ENCODE data around the gene EIF5. TPM values are rescaled to one million over a fixed set of nuclear protein-coding genes. Genes with fewer than 3 reads are reported as not detected.

EIF5 gene
- total RNA-seq, 1 experiment from 2014 or later: 180 TPM

GRCh38 chr14:103361867-103362266 lies 27.8 kb downstream of the EIF5 start:
- peaks cover 10% of the 10 kb centered on the region for H3K4me1 ChIP-seq (ENCODE audit: low read length)
- H3K27ac ChIP-seq (ENCODE audit: low read length): no peak overlapping the region
- H3K79me2 ChIP-seq (ENCODE audit: low read length): no peaks in the 10 kb centered on the region
- H3K4me2 ChIP-seq (ENCODE audit: low read depth, low read length, poor library complexity, severe bottlenecking): no peak overlapping the region
- peaks cover 6% of the 10 kb centered on the region; the same call in 1 of the 2 replicates for H3K9me3 ChIP-seq (ENCODE audit: low read length)
- no peaks in the 10 kb centered on the region for H3K9me2 ChIP-seq (replicated peaks; ENCODE audit: insufficient read depth, low read length)
- no peak overlapping the region for H3K4me3 ChIP-seq (ENCODE audit: low read length)
- H3K27me3 ChIP-seq (ENCODE audit: low read length): no peaks in the 10 kb centered on the region
- no peak overlapping the region for H2AFZ ChIP-seq (ENCODE audit: low read length)
- H4K20me1 ChIP-seq (ENCODE audit: insufficient read depth, low read depth, low read length): no peaks in the 10 kb centered on the region
- no peaks in the 10 kb centered on the region for H3K36me3 ChIP-seq (ENCODE audit: insufficient read depth, low read length)
- H3K9ac ChIP-seq (ENCODE audit: low read length): no peak overlapping the region
- no peak for DNase-seq

- peaks cover 10% of the 10 kb centered on the region for H3K4me1 ChIP-seq (ENCODE audit: low read length)
- H3K4me2 ChIP-seq (ENCODE audit: low read depth, low read length, poor library complexity, severe bottlenecking): no peak overlapping the region
- no peak for DNase-seq
Measured at GRCh38 chr14:103362780-103363179, 28.7 kb downstream of the EIF5 start.

GRCh38 chr14:103366741-103367140 lies 32.7 kb downstream of the EIF5 start:
- Histone ChIP-seq H2AFZ (ENCODE audit: low read length) (no peak overlapping the region), H3K79me2 (ENCODE audit: low read length) (no peaks in the 10 kb centered on the region), H3K27me3 (ENCODE audit: low read length) (no peaks in the 10 kb centered on the region), H3K9me2 (replicated peaks; ENCODE audit: insufficient read depth, low read length) (no peaks in the 10 kb centered on the region), H3K27ac (ENCODE audit: low read length) (no peak overlapping the region), H3K4me3 (ENCODE audit: low read length) (no peak overlapping the region), H3K4me1 (ENCODE audit: low read length) (peaks cover 3% of the 10 kb centered on the region; the same call in 1 of the 2 replicates), H3K4me2 (ENCODE audit: low read depth, low read length, poor library complexity, severe bottlenecking) (no peak overlapping the region), H3K9ac (ENCODE audit: low read length) (no peak overlapping the region), H3K9me3 (ENCODE audit: low read length) (peaks cover 6% of the 10 kb centered on the region; the same call in 1 of the 2 replicates), H3K36me3 (ENCODE audit: insufficient read depth, low read length) (no peaks in the 10 kb centered on the region), H4K20me1 (ENCODE audit: insufficient read depth, low read depth, low read length) (no peaks in the 10 kb centered on the region)
- DNase-seq: no peak

More at GRCh38 chr14:103362780-103363179, 28.7 kb downstream of the EIF5 start:
- Histone ChIP-seq H3K27me3 (ENCODE audit: low read length) (no peaks in the 10 kb centered on the region), H2AFZ (ENCODE audit: low read length) (no peak overlapping the region), H3K9me2 (replicated peaks; ENCODE audit: insufficient read depth, low read length) (no peaks in the 10 kb centered on the region), H3K9ac (ENCODE audit: low read length) (no peak overlapping the region), H3K4me3 (ENCODE audit: low read length) (no peak overlapping the region), H3K9me3 (ENCODE audit: low read length) (peaks cover 6% of the 10 kb centered on the region; the same call in 1 of the 2 replicates), H3K79me2 (ENCODE audit: low read length) (no peaks in the 10 kb centered on the region), H3K36me3 (ENCODE audit: insufficient read depth, low read length) (no peaks in the 10 kb centered on the region), H3K27ac (ENCODE audit: low read length) (no peak overlapping the region), H4K20me1 (ENCODE audit: insufficient read depth, low read depth, low read length) (no peaks in the 10 kb centered on the region)

- H3K4me3 ChIP-seq (ENCODE audit: low read length): no peak overlapping the region
- H3K9ac ChIP-seq (ENCODE audit: low read length): no peak overlapping the region
- H3K9me3 ChIP-seq (ENCODE audit: low read length): no peaks in the 10 kb centered on the region
Measured at GRCh38 chr14:103367995-103368394, 34.0 kb downstream of the EIF5 start.

GRCh38 chr14:103370087-103370486 lies 36.0 kb downstream of the EIF5 start:
- no peak for DNase-seq
- Histone ChIP-seq H3K9me2 (replicated peaks; ENCODE audit: insufficient read depth, low read length) (no peaks in the 10 kb centered on the region), H3K4me3 (ENCODE audit: low read length) (no peak overlapping the region), H3K9ac (ENCODE audit: low read length) (no peak overlapping the region), H3K79me2 (ENCODE audit: low read length) (no peaks in the 10 kb centered on the region), H3K4me1 (ENCODE audit: low read length) (peaks cover 11% of the 10 kb centered on the region), H3K27ac (ENCODE audit: low read length) (no peak overlapping the region), H3K27me3 (ENCODE audit: low read length) (no peaks in the 10 kb centered on the region), H3K9me3 (ENCODE audit: low read length) (no peaks in the 10 kb centered on the region), H3K36me3 (ENCODE audit: insufficient read depth, low read length) (no peaks in the 10 kb centered on the region), H2AFZ (ENCODE audit: low read length) (no peak overlapping the region), H4K20me1 (ENCODE audit: insufficient read depth, low read depth, low read length) (no peaks in the 10 kb centered on the region), H3K4me2 (ENCODE audit: low read depth, low read length, poor library complexity, severe bottlenecking) (no peak overlapping the region)

More at GRCh38 chr14:103367995-103368394, 34.0 kb downstream of the EIF5 start:
- H2AFZ ChIP-seq (ENCODE audit: low read length): no peak overlapping the region
- no peaks in the 10 kb centered on the region for H3K27me3 ChIP-seq (ENCODE audit: low read length)
- no peaks in the 10 kb centered on the region for H3K9me2 ChIP-seq (replicated peaks; ENCODE audit: insufficient read depth, low read length)
- H3K4me2 ChIP-seq (ENCODE audit: low read depth, low read length, poor library complexity, severe bottlenecking): no peak overlapping the region
- DNase-seq: no peak
- H3K79me2 ChIP-seq (ENCODE audit: low read length): no peaks in the 10 kb centered on the region
- H4K20me1 ChIP-seq (ENCODE audit: insufficient read depth, low read depth, low read length): no peaks in the 10 kb centered on the region
- peaks cover 3% of the 10 kb centered on the region; the same call in 1 of the 2 replicates for H3K4me1 ChIP-seq (ENCODE audit: low read length)
- H3K36me3 ChIP-seq (ENCODE audit: insufficient read depth, low read length): no peaks in the 10 kb centered on the region
- H3K27ac ChIP-seq (ENCODE audit: low read length): no peak overlapping the region

- Histone ChIP-seq H3K4me2 (ENCODE audit: low read depth, low read length, poor library complexity, severe bottlenecking) (no peak overlapping the region), H3K27me3 (ENCODE audit: low read length) (no peaks in the 10 kb centered on the region), H3K4me3 (ENCODE audit: low read length) (no peak overlapping the region), H3K9ac (ENCODE audit: low read length) (no peak overlapping the region), H3K9me2 (replicated peaks; ENCODE audit: insufficient read depth, low read length) (no peaks in the 10 kb centered on the region), H3K79me2 (ENCODE audit: low read length) (no peaks in the 10 kb centered on the region), H3K27ac (ENCODE audit: low read length) (no peak overlapping the region), H3K36me3 (ENCODE audit: insufficient read depth, low read length) (no peaks in the 10 kb centered on the region), H2AFZ (ENCODE audit: low read length) (no peak overlapping the region), H4K20me1 (ENCODE audit: insufficient read depth, low read depth, low read length) (no peaks in the 10 kb centered on the region), H3K4me1 (ENCODE audit: low read length) (peaks cover 11% of the 10 kb centered on the region), H3K9me3 (ENCODE audit: low read length) (no peaks in the 10 kb centered on the region)
- no peak for DNase-seq
Measured at GRCh38 chr14:103372017-103372416, 38.0 kb downstream of the EIF5 start.

- Histone ChIP-seq H2AFZ (ENCODE audit: low read length) (no peak overlapping the region), H3K9me3 (ENCODE audit: low read length) (no peaks in the 10 kb centered on the region), H3K4me2 (ENCODE audit: low read depth, low read length, poor library complexity, severe bottlenecking) (peak overlapping the region; percentile 51), H3K4me3 (ENCODE audit: low read length) (no peak overlapping the region), H4K20me1 (ENCODE audit: insufficient read depth, low read depth, low read length) (no peaks in the 10 kb centered on the region), H3K36me3 (ENCODE audit: insufficient read depth, low read length) (no peaks in the 10 kb centered on the region), H3K27ac (ENCODE audit: low read length) (no peak overlapping the region), H3K79me2 (ENCODE audit: low read length) (no peaks in the 10 kb centered on the region), H3K9ac (ENCODE audit: low read length) (no peak overlapping the region), H3K4me1 (ENCODE audit: low read length) (peaks cover 11% of the 10 kb centered on the region), H3K9me2 (replicated peaks; ENCODE audit: insufficient read depth, low read length) (no peaks in the 10 kb centered on the region), H3K27me3 (ENCODE audit: low read length) (no peaks in the 10 kb centered on the region)
- DNase-seq: no peak
Measured at GRCh38 chr14:103372552-103373304, 38.7 kb downstream of the EIF5 start.

GRCh38 chr14:103374121-103374520 lies 40.1 kb downstream of the EIF5 start:
- no peaks in the 10 kb centered on the region for H3K9me2 ChIP-seq (replicated peaks; ENCODE audit: insufficient read depth, low read length)
- H3K4me2 ChIP-seq (ENCODE audit: low read depth, low read length, poor library complexity, severe bottlenecking): peak overlapping the region; percentile 51
- H3K4me1 ChIP-seq (ENCODE audit: low read length): peaks cover 11% of the 10 kb centered on the region
- H2AFZ ChIP-seq (ENCODE audit: low read length): no peak overlapping the region
- no peaks in the 10 kb centered on the region for H4K20me1 ChIP-seq (ENCODE audit: insufficient read depth, low read depth, low read length)
- H3K9ac ChIP-seq (ENCODE audit: low read length): 0 out of 2 replicates have a peak overlapping the region, but pooled peaks have one; percentile 4
- H3K9me3 ChIP-seq (ENCODE audit: low read length): no peaks in the 10 kb centered on the region
- H3K27ac ChIP-seq (ENCODE audit: low read length): no peak overlapping the region
- DNase-seq: peak; percentile 56
- no peaks in the 10 kb centered on the region for H3K79me2 ChIP-seq (ENCODE audit: low read length)
- peak overlapping the region; percentile 17; the same call in 1 of the 2 replicates for H3K4me3 ChIP-seq (ENCODE audit: low read length)
- no peaks in the 10 kb centered on the region for H3K36me3 ChIP-seq (ENCODE audit: insufficient read depth, low read length)
- H3K27me3 ChIP-seq (ENCODE audit: low read length): no peaks in the 10 kb centered on the region
